AG09309 (cell line): ENCODE data around the gene ACOXL.

Experiments used
- DNase-seq: peaks from one replicate; pipeline ENCODE4 v3.0.0-alpha.2; 2010; ENCODE audit warnings: low read depth
- H3K4me3 ChIP-seq: 2 replicates; pipeline ENCODE4 v1.5.1; 2011; ENCODE audit warnings: mild to moderate bottlenecking, low read depth, low read length, moderate library complexity; ENCODE audit not compliant: control insufficient read depth
- TF ChIP-seq, protein P1 (sequence below): IDR thresholded peaks from 2 replicates; pipeline ENCODE4 v1.5.1; 2011; ENCODE audit warnings: mild to moderate bottlenecking, low read depth, low read length, inconsistent platforms; ENCODE audit not compliant: insufficient read depth, control insufficient read depth; ENCODE audit errors: missing control alignments

Gene ACOXL

GRCh38 chr2:110746586-110747521 is 14.5 kb downstream of the ACOXL start:
- no peak overlapping the region for H3K4me3 ChIP-seq
- TF ChIP-seq, protein P1, sequence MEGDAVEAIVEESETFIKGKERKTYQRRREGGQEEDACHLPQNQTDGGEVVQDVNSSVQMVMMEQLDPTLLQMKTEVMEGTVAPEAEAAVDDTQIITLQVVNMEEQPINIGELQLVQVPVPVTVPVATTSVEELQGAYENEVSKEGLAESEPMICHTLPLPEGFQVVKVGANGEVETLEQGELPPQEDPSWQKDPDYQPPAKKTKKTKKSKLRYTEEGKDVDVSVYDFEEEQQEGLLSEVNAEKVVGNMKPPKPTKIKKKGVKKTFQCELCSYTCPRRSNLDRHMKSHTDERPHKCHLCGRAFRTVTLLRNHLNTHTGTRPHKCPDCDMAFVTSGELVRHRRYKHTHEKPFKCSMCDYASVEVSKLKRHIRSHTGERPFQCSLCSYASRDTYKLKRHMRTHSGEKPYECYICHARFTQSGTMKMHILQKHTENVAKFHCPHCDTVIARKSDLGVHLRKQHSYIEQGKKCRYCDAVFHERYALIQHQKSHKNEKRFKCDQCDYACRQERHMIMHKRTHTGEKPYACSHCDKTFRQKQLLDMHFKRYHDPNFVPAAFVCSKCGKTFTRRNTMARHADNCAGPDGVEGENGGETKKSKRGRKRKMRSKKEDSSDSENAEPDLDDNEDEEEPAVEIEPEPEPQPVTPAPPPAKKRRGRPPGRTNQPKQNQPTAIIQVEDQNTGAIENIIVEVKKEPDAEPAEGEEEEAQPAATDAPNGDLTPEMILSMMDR, result no peak

DNA sequence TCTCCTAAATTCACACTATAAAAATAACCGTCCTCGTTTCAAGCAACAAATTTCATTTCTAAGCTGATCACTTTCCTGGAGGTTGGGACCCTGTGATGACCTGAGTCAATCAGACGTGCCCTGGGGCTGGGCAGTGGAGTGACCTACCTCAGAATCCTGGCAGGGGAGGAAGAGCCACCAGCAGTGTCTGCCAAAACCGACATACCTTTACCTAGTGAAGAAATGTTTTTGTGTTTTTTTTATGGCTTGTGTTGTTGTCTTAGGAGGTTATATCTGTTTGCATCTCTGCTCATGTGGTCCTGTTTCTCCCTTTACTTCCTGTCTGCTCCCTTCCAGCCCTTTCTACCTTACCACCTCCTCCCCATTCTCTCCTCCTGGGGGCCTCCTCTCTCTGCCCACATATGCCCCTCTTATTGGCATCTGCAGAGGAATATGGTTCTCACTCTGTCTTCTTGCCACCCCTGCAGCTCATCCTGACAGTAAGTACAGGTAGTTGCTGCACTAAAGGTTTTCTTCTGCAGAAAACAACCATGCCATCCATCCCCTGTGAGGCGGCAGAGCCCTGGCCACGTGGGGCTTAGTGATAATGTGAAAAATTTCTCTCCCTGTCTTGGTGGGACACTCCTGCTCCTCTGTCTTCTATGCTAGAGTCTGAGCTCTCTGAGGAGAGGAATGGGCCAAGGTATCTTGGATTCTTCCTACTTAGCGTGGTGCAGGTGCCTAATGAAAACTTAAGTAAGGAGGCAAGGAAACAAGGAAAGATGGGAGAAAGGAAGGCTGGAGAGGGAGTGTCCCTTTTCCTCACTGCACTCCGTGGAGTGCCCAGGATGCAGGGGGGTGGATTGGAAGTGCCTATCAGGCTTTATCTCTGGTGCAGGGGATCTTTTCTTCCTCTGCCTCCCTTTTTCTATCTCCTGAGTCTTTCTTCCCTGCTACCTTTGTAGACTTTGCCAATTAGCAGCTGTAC is 15.4 kb downstream of the ACOXL start:
- TF ChIP-seq, protein P1, result no peak
- DNase-seq, result no peak
- H3K4me3 ChIP-seq, result no peak overlapping the region

More at GRCh38 chr2:110746586-110747521, 14.5 kb downstream of the ACOXL start:
- no peak for DNase-seq

- TF ChIP-seq, protein P1, result no peak
- no peak for DNase-seq
- no peak overlapping the region for H3K4me3 ChIP-seq
Observed at GRCh38 chr2:110748489-110748867, 16.1 kb downstream of the ACOXL start.

GRCh38 chr2:110751642-110752041 is 19.3 kb downstream of the ACOXL start:
- DNase-seq, result no peak
- TF ChIP-seq, protein P1, result no peak
- no peak overlapping the region for H3K4me3 ChIP-seq

DNA sequence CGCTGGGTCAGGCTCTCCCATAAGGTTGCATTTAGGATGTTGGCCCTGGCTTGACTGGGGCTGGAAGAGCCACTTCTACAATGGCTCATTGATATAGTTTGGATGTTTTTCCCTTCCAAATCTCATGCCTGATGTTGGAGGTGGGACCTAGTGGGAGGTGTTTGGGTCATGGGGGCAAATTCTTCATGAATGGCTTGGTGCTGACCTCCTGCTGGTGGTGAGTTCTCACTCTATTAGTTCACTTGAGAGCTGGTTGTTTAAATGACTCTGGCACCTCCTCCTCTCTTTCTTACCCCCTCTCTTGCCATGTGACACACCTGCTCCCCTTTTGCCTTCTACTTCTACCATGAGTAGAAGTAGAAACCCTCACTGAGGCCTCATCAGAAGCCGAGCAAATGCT is 20.5 kb downstream of the ACOXL start:
- TF ChIP-seq, protein P1, result no peak
- DNase-seq, result no peak
- H3K4me3 ChIP-seq, result no peak overlapping the region

- TF ChIP-seq, protein P1, result peak; percentile 38
- H3K4me3 ChIP-seq, result no peak overlapping the region
- DNase-seq, result no peak
Observed at GRCh38 chr2:110755491-110756078, 23.2 kb downstream of the ACOXL start.
